GM12878 (cell line): ENCODE data around the gene TRANK1. TPM values are rescaled to one million over a fixed set of nuclear protein-coding genes. Genes with fewer than 3 reads are reported as not detected.

Source experiments
- ATAC-seq: fragments of 200-7000 bp; cut with Tn5 transposase; 3 replicates; pipeline ENCODE4 v1.9.1; 2020; ENCODE audit warnings: mild to moderate bottlenecking, moderate library complexity
- BruUV-seq: library from RNA; stranded (reverse); fragments of 400-500 nt; replicated peaks from 2 replicates; lab custom pipeline; 2021; lab: Mats Ljungman, UMichigan
- CTCF ChIA-PET: fragments of 300-600 bp; sonication (Branson Sonifier 250); formaldehyde crosslinking; extraction: SDS; loops from one replicate; lab custom pipeline; 2021; ENCODE audit warnings: inconsistent platforms; lab: Yijun Ruan, JAX
- POLR2A ChIA-PET: fragments of 350-600 bp; formaldehyde crosslinking; extraction: SDS; loops from one replicate; lab custom pipeline; 2021; ENCODE audit warnings: inconsistent platforms; lab: Charles Lee
- RAD21 ChIA-PET: fragments of 300-600 bp; sonication (Branson Sonifier 250); formaldehyde crosslinking; loops from one replicate; lab custom pipeline; 2023; ENCODE audit warnings: antibody characterized with exemption; ENCODE audit not compliant: unreplicated experiment; lab: Charles Lee
- SMC1A ChIA-PET: fragments of 300-600 bp; sonication (Branson Sonifier 250); formaldehyde crosslinking; loops from one replicate; lab custom pipeline; 2023; ENCODE audit not compliant: unreplicated experiment, uncharacterized antibody; lab: Charles Lee
- DNase-seq: peaks from one replicate; pipeline ENCODE4 v3.0.0-alpha.2; 2011; ENCODE audit warnings: low read depth, low spot score
- FAIRE-seq: peaks from 3 replicates; lab custom pipeline; 2011; peaks lifted over from hg19 to GRCh38; lab: Jason Lieb, UNC
- H2AFZ ChIP-seq: 2 replicates; pipeline ENCODE4 v1.6.0; 2011; ENCODE audit warnings: low read depth, low read length, control low read depth; ENCODE audit not compliant: control insufficient read depth
- H3K27ac ChIP-seq: 2 replicates; pipeline ENCODE4 v1.5.1; 2011; ENCODE audit warnings: control low read depth; ENCODE audit not compliant: control insufficient read depth, insufficient read depth
- H3K27me3 ChIP-seq, 2 experiments: replicated peaks in 1 of 2; 2 replicates each; pipeline versions ENCODE4 v1.6.0 to v1.6.1; 2011; ENCODE audit warnings: low read length in 1 of 2; ENCODE audit not compliant: control insufficient read depth in 2 of 2, insufficient read depth in 2 of 2
- H3K36me3 ChIP-seq, 2 experiments: 2 replicates each; pipeline ENCODE4 v1.5.1; 2011; ENCODE audit warnings: low read length in 1 of 2; ENCODE audit not compliant: control insufficient read depth in 2 of 2, insufficient read depth in 2 of 2
- H3K4me1 ChIP-seq: 2 replicates; pipeline ENCODE4 v1.6.1; 2011; ENCODE audit warnings: mild to moderate bottlenecking, low read length, moderate library complexity, mixed read lengths; ENCODE audit not compliant: control insufficient read depth, insufficient read depth
- H3K4me2 ChIP-seq: 2 replicates; pipeline ENCODE4 v1.6.0; 2011; ENCODE audit warnings: control low read depth; ENCODE audit not compliant: control insufficient read depth, insufficient read depth
- H3K4me3 ChIP-seq: fragments of 200-600 bp; sonication (generic); 2 replicates; pipeline ENCODE4 v1.5.1; 2016
- H3K79me2 ChIP-seq: 2 replicates; pipeline ENCODE4 v1.6.0; 2011; ENCODE audit warnings: low read length; ENCODE audit not compliant: control insufficient read depth, insufficient read depth
- H3K9ac ChIP-seq: 2 replicates; pipeline ENCODE4 v1.8.0; 2011; ENCODE audit warnings: low read length, control low read depth, mixed read lengths; ENCODE audit not compliant: control insufficient read depth, insufficient read depth
- H3K9me3 ChIP-seq: replicated peaks from 3 replicates; pipeline ENCODE4 v1.5.1; 2011; ENCODE audit warnings: mild to moderate bottlenecking, low read length; ENCODE audit not compliant: control insufficient read depth, insufficient read depth
- H4K20me1 ChIP-seq: 2 replicates; pipeline ENCODE4 v1.6.0; 2011; ENCODE audit not compliant: control insufficient read depth, insufficient read depth
- BRCA1 ChIP-seq: IDR thresholded peaks from 2 replicates; pipeline ENCODE4 v1.6.1; 2011; ENCODE audit warnings: low read depth, low read length, improper control_type of control experiment
- DPF2 ChIP-seq: fragments of 450-650 bp; IDR thresholded peaks from 2 replicates; pipeline ENCODE4 v1.6.1; 2017; ENCODE audit warnings: mild to moderate bottlenecking
- E2F4 ChIP-seq: IDR thresholded peaks from 2 replicates; pipeline ENCODE4 v1.6.1; 2012; ENCODE audit warnings: low read depth, low read length, improper control_type of control experiment
- GABPA ChIP-seq: IDR thresholded peaks from 2 replicates; pipeline ENCODE4 v1.6.1; 2014; ENCODE audit warnings: antibody characterized with exemption, low read depth, mild to moderate bottlenecking, inconsistent platforms
- IRF4 ChIP-seq: IDR thresholded peaks from 2 replicates; pipeline ENCODE4 v1.6.1; 2011; ENCODE audit warnings: low read depth, low read length
- KAT2A ChIP-seq: conservative IDR thresholded peaks from 2 replicates; pipeline ENCODE4 v1.6.1; 2011; ENCODE audit warnings: low read depth, low read length; ENCODE audit not compliant: control insufficient read depth
- MLLT1 ChIP-seq: fragments of 450-650 bp; IDR thresholded peaks from 2 replicates; pipeline ENCODE4 v1.6.1; 2016; ENCODE audit warnings: mild to moderate bottlenecking
- MTA3 ChIP-seq: IDR thresholded peaks from 2 replicates; pipeline ENCODE4 v1.6.1; 2012; ENCODE audit warnings: low read length, inconsistent platforms, borderline replicate concordance
- NBN ChIP-seq: fragments of 450-650 bp; IDR thresholded peaks from 2 replicates; pipeline ENCODE4 v1.6.1; 2016
- NFXL1 ChIP-seq: fragments of 450-650 bp; IDR thresholded peaks from 2 replicates; pipeline ENCODE4 v1.6.1; 2017; ENCODE audit warnings: antibody characterized with exemption, mild to moderate bottlenecking, borderline replicate concordance
- NKRF ChIP-seq: fragments of 450-650 bp; conservative IDR thresholded peaks from 2 replicates; pipeline ENCODE4 v1.6.1; 2017; ENCODE audit warnings: mild to moderate bottlenecking, moderate library complexity
- NR2C1 ChIP-seq: fragments of 450-650 bp; IDR thresholded peaks from 2 replicates; pipeline ENCODE4 v1.6.1; 2017; ENCODE audit warnings: antibody characterized with exemption, mild to moderate bottlenecking, moderate library complexity
- NRF1 ChIP-seq: conservative IDR thresholded peaks from 2 replicates; pipeline ENCODE4 v1.6.1; 2011; ENCODE audit warnings: mild to moderate bottlenecking, low read depth, low read length, improper control_type of control experiment
- PKNOX1 ChIP-seq: fragments of 450-650 bp; IDR thresholded peaks from 2 replicates; pipeline ENCODE4 v1.6.1; 2016; ENCODE audit warnings: mild to moderate bottlenecking
- SIX5 ChIP-seq: IDR thresholded peaks from 2 replicates; pipeline ENCODE4 v1.6.1; 2011; ENCODE audit warnings: mild to moderate bottlenecking, low read depth, low read length, moderate library complexity; ENCODE audit not compliant: severe bottlenecking
- SMC3 ChIP-seq: IDR thresholded peaks from 2 replicates; pipeline ENCODE4 v1.6.1; 2011; ENCODE audit warnings: low read length, improper control_type of control experiment, borderline replicate concordance
- SUZ12 ChIP-seq: fragments of 200-600 bp; sonication (generic); IDR thresholded peaks from one replicate; pipeline ENCODE4 v1.6.1; 2018; ENCODE audit warnings: antibody characterized with exemption, mild to moderate bottlenecking; ENCODE audit not compliant: unreplicated experiment
- YBX1 ChIP-seq: fragments of 450-650 bp; IDR thresholded peaks from 2 replicates; pipeline ENCODE4 v1.6.1; 2016; ENCODE audit warnings: antibody characterized with exemption
- WGBS: methylation state at CpG from one replicate; pipeline ENCODE4 v1.1.6; 2016; ENCODE audit warnings: low lambda C conversion rate; ENCODE audit not compliant: insufficient replicate concordance, insufficient coverage; ENCODE audit errors: missing lambda C conversion rate; 5-methylcytosine and 5-hydroxymethylcytosine counted together
- in situ Hi-C: fragments of 300-500 bp; cut with MboI; formaldehyde crosslinking; loops from 9 replicates; pipeline ENCODE4 v1.14.3; 2018; ENCODE audit warnings: mixed read lengths
- intact Hi-C: fragments of 100-400 bp; cut with micrococcal nuclease; formaldehyde crosslinking; loops from one replicate; pipeline ENCODE4 v1.14.2; 2022; ENCODE audit not compliant: unreplicated experiment
- polyA plus RNA-seq, 11 experiments: library from polyadenylated mRNA; depleted of rRNA in 4 of 11; unstranded in 6 of 11; stranded (reverse) in 5 of 11; fragments of >200 nt; fragmentation: Nextera tagmentation in 4 of 11; fragmentation: Illumina TruSeq in 1 of 11; extraction: Ambion mirVana in 4 of 11; extraction: Trizol in 1 of 11; gene quantifications; 1 replicate in 1 of 11; 2 replicates in 10 of 11; pipeline versions ENCODE4 v1.2.1 to v1.2.3, GENCODE V29; 2011 to 2016; ENCODE audit warnings: inconsistent platforms in 2 of 11, missing spikeins in 2 of 11, low read depth in 1 of 11
- total RNA-seq, 4 experiments: library from RNA; depleted of rRNA in 3 of 4; stranded (reverse); fragments of >200 nt in 3 of 4; fragmentation: Illumina TruSeq in 1 of 4; extraction: Trizol in 1 of 4; gene quantifications; 2 replicates each; pipeline versions ENCODE4 v1.2.1 to v1.2.3, GENCODE V29; 2013 to 2021
- TF ChIP-seq, protein P1 (sequence below): IDR thresholded peaks from 2 replicates; pipeline ENCODE4 v1.6.1; 2011; ENCODE audit warnings: borderline replicate concordance, low read depth, mild to moderate bottlenecking, moderate library complexity, low read length; ENCODE audit not compliant: insufficient read depth, poor library complexity, severe bottlenecking

Gene TRANK1
- total and polyA plus RNA-seq, 10 of the 15 experiments (the other 5 are each of a cell fraction or from before 2014, with no cell fraction given), result 0.46 to 8.8 (median 1.1) TPM

GRCh38 chr3:36866368-36866767, 78.5 kb downstream of the TRANK1 start:
- Histone ChIP-seq H3K4me2 (no peak overlapping the region), H3K9me3 (no peaks in the 10 kb centered on the region), H3K9ac (no peak overlapping the region), H3K36me3 (no peaks in the 10 kb centered on the region; a peak in 1 of 4 replicates), H3K4me3 (no peak overlapping the region), H2AFZ (no peak overlapping the region), H3K27ac (no peak overlapping the region), H4K20me1 (no peaks in the 10 kb centered on the region), H3K79me2 (no peaks in the 10 kb centered on the region), H3K27me3 (no peaks in the 10 kb centered on the region), H3K4me1 (no peaks in the 10 kb centered on the region)
- SMC1A ChIA-PET, result interaction anchor here (2.0 to 3.9 kb wide), 4 partner anchors 9 to 132 kb away, joined by 8 to 45 read pairs (median 21); no protein-coding TSS in a partner anchor
- WGBS, result 73% methylated on average over 2 of the region's 2 CpGs
- intact Hi-C loops (loop anchor here (10.0 kb wide), 1 partner anchor 902 kb away; no protein-coding TSS in a partner anchor), in situ Hi-C loops (loop anchor here (10.0 kb wide), 1 partner anchor 132 kb away; no protein-coding TSS in a partner anchor)
- FAIRE-seq, result no peak
- POLR2A ChIA-PET, result no interaction called here
- CTCF ChIA-PET, result interaction anchor here (3.1 to 4.5 kb wide), 3 partner anchors 10 to 136 kb away, joined by 23 to 66 read pairs (median 41); no protein-coding TSS in a partner anchor
- BruUV-seq, result no TSS peak
- RAD21 ChIA-PET, result interaction anchor here (1.2 to 3.8 kb wide), 3 partner anchors 10 to 92 kb away, joined by 3 to 40 read pairs (median 4); no protein-coding TSS in a partner anchor
- DNase-seq, result no peak
- ATAC-seq, result no peak
- TF ChIP-seq MLLT1, result no peak
- TF ChIP-seq NRF1, result no peak
- TF ChIP-seq GABPA, result no peak
- no peak for TF ChIP-seq NR2C1
- no peak for TF ChIP-seq NKRF
- no peak for TF ChIP-seq MTA3
- TF ChIP-seq IRF4, result no peak
- TF ChIP-seq DPF2, result no peak
- TF ChIP-seq, protein P1, sequence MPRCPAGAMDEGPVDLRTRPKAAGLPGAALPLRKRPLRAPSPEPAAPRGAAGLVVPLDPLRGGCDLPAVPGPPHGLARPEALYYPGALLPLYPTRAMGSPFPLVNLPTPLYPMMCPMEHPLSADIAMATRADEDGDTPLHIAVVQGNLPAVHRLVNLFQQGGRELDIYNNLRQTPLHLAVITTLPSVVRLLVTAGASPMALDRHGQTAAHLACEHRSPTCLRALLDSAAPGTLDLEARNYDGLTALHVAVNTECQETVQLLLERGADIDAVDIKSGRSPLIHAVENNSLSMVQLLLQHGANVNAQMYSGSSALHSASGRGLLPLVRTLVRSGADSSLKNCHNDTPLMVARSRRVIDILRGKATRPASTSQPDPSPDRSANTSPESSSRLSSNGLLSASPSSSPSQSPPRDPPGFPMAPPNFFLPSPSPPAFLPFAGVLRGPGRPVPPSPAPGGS, result no peak
- no peak for TF ChIP-seq PKNOX1
- no peak for TF ChIP-seq NBN
- TF ChIP-seq YBX1, result no peak
- no peak for TF ChIP-seq NFXL1
- no peak for TF ChIP-seq SUZ12
- no peak for TF ChIP-seq SIX5
- TF ChIP-seq BRCA1, result no peak
- no peak for TF ChIP-seq E2F4
- TF ChIP-seq KAT2A, result no peak
- no peak for TF ChIP-seq SMC3
